ENCODE results near the gene UMOD.
"Not testable (repeated sequence)": the region's sequence is repeated elsewhere in the genome, so short reads cannot be mapped to it uniquely, and the experiment has no call there.

Gene UMOD

GRCh38 chr16:20322696-20323095 lies 29.8 kb downstream of the UMOD start:
- peaks cover 51% of the 10 kb centered on the region; the same call in 1 of the 2 replicates for H3K27me3 ChIP-seq (ENCODE audit: low read depth, low read length)
- no peaks in the 10 kb centered on the region for H4K20me1 ChIP-seq (ENCODE audit: insufficient read depth, low read length)
- TF ChIP-seq EZH2phosphoT487 (IDR thresholded peaks at IDR 0.05; ENCODE audit: low read depth), result no peak
- TF ChIP-seq, protein P1, sequence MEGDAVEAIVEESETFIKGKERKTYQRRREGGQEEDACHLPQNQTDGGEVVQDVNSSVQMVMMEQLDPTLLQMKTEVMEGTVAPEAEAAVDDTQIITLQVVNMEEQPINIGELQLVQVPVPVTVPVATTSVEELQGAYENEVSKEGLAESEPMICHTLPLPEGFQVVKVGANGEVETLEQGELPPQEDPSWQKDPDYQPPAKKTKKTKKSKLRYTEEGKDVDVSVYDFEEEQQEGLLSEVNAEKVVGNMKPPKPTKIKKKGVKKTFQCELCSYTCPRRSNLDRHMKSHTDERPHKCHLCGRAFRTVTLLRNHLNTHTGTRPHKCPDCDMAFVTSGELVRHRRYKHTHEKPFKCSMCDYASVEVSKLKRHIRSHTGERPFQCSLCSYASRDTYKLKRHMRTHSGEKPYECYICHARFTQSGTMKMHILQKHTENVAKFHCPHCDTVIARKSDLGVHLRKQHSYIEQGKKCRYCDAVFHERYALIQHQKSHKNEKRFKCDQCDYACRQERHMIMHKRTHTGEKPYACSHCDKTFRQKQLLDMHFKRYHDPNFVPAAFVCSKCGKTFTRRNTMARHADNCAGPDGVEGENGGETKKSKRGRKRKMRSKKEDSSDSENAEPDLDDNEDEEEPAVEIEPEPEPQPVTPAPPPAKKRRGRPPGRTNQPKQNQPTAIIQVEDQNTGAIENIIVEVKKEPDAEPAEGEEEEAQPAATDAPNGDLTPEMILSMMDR (IDR thresholded peaks at IDR 0.05; ENCODE audit: low read depth, low read length), result no peak
- H3K9me3 ChIP-seq (ENCODE audit: insufficient read depth, low read length), result no peaks in the 10 kb centered on the region
- H3K4me2 ChIP-seq (ENCODE audit: low read length), result no peak overlapping the region
- H3K79me2 ChIP-seq (ENCODE audit: low read length), result no peaks in the 10 kb centered on the region
- H2AFZ ChIP-seq (ENCODE audit: low read depth, low read length), result no peak overlapping the region
- H3K27ac ChIP-seq (ENCODE audit: low read length), result no peak overlapping the region
- no peak overlapping the region for H3K4me3 ChIP-seq (ENCODE audit: low read length)
- H3K4me1 ChIP-seq (ENCODE audit: low read length), result no peaks in the 10 kb centered on the region
- no peak overlapping the region for H3K9ac ChIP-seq (ENCODE audit: low read length)
- no peaks in the 10 kb centered on the region for H3K36me3 ChIP-seq (replicated peaks; ENCODE audit: low read depth, low read length)

DNA sequence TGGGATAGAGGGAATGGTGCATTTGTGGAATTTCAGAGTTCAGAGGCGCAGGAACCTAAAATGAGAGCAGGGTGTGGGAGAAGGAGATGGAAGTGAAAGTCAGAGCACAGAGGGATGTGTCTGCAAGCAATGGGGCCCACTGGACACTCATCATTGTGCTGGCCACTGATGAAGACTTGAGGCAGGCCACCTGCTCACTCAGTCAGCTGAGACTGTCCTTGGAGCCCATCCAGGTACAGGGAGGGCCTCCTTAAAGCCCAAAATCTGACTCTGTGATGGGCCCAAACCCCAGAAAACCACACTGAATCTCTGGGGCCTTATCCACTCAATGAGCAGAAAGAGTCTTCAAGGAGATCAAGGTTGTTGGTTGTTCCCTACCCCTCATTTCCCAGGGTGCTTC lies 30.8 kb downstream of the UMOD start:
- TF ChIP-seq, protein P1 (IDR thresholded peaks at IDR 0.05; ENCODE audit: low read depth, low read length), result no peak

GRCh38 chr16:20321051-20321450 lies 31.5 kb downstream of the UMOD start:
- H3K9ac ChIP-seq (ENCODE audit: low read length); H3K4me2 ChIP-seq (ENCODE audit: low read length); H4K20me1 ChIP-seq (ENCODE audit: insufficient read depth, low read length); H3K4me3 ChIP-seq (ENCODE audit: low read length); H3K36me3 ChIP-seq (replicated peaks; ENCODE audit: low read depth, low read length); H3K4me1 ChIP-seq (ENCODE audit: low read length); H2AFZ ChIP-seq (ENCODE audit: low read depth, low read length); H3K27ac ChIP-seq (ENCODE audit: low read length); H3K9me3 ChIP-seq (ENCODE audit: insufficient read depth, low read length); H3K79me2 ChIP-seq (ENCODE audit: low read length): not testable (repeated sequence)
- peaks cover 51% of the 10 kb centered on the region; the same call in 1 of the 2 replicates for H3K27me3 ChIP-seq (ENCODE audit: low read depth, low read length)

More for the DNA sequence above, 30.8 kb downstream of the UMOD start:
- Histone ChIP-seq H4K20me1 (ENCODE audit: insufficient read depth, low read length) (no peaks in the 10 kb centered on the region), H3K4me2 (ENCODE audit: low read length) (no peak overlapping the region), H3K36me3 (replicated peaks; ENCODE audit: low read depth, low read length) (no peaks in the 10 kb centered on the region), H3K27me3 (ENCODE audit: low read depth, low read length) (peaks cover 51% of the 10 kb centered on the region; the same call in 1 of the 2 replicates), H3K4me3 (ENCODE audit: low read length) (no peak overlapping the region), H3K9ac (ENCODE audit: low read length) (no peak overlapping the region), H3K27ac (ENCODE audit: low read length) (no peak overlapping the region), H3K9me3 (ENCODE audit: insufficient read depth, low read length) (no peaks in the 10 kb centered on the region), H3K4me1 (ENCODE audit: low read length) (no peaks in the 10 kb centered on the region), H3K79me2 (ENCODE audit: low read length) (no peaks in the 10 kb centered on the region), H2AFZ (ENCODE audit: low read depth, low read length) (no peak overlapping the region)

DNA sequence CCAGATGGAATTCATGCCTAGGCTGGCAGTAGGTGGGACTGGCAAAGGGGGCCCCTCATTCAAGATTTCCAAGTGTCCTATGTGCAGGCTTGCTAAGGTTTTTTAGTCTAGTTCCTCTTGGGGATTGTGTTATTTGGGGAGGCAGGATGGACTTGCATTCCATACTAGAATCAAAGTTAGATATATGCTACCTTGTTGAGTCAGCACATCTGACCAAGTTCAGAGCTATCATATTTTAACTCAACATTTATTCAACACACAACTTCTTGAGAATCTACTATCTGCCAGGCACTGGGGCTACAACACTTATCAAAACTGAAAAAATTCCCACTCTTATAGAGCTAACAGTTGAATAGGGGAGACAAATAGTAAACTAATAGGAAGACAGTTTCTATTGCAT lies 31.9 kb downstream of the UMOD start:
- H4K20me1 ChIP-seq (ENCODE audit: insufficient read depth, low read length), result no peaks in the 10 kb centered on the region
- no peak overlapping the region for H3K9ac ChIP-seq (ENCODE audit: low read length)
- no peak overlapping the region for H3K27ac ChIP-seq (ENCODE audit: low read length)
- no peak overlapping the region for H3K4me2 ChIP-seq (ENCODE audit: low read length)
- no peaks in the 10 kb centered on the region for H3K79me2 ChIP-seq (ENCODE audit: low read length)
- H3K4me1 ChIP-seq (ENCODE audit: low read length), result no peaks in the 10 kb centered on the region
- H2AFZ ChIP-seq (ENCODE audit: low read depth, low read length), result no peak overlapping the region
- TF ChIP-seq EZH2phosphoT487 (IDR thresholded peaks at IDR 0.05; ENCODE audit: low read depth), result no peak
- TF ChIP-seq, protein P1 (IDR thresholded peaks at IDR 0.05; ENCODE audit: low read depth, low read length), result no peak
- H3K9me3 ChIP-seq (ENCODE audit: insufficient read depth, low read length), result no peaks in the 10 kb centered on the region
- H3K4me3 ChIP-seq (ENCODE audit: low read length), result no peak overlapping the region
- H3K27me3 ChIP-seq (ENCODE audit: low read depth, low read length), result peaks cover 50% of the 10 kb centered on the region; the same call in 1 of the 2 replicates
- no peaks in the 10 kb centered on the region for H3K36me3 ChIP-seq (replicated peaks; ENCODE audit: low read depth, low read length)

DNA sequence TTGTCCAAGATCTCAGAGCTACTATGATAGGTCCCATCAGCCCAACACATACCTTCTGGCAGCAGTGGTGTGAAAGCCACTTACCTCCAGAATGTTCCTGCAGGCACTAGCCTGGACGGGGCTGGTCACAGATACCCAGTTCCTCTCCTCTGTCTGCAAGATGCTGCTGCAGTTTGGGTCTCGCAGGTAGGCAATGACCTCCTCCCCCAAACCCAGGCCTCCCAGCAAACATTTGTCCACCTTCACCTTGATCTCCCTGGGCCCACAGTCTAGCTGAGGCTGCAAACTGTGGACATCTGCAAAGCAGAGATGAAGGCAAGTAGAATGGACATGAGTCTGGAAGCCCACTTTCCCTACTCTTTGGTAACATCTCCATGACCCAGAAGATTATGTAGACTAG lies 32.3 kb downstream of the UMOD start:
- H3K4me3 ChIP-seq (ENCODE audit: low read length), result no peak overlapping the region
- H3K4me1 ChIP-seq (ENCODE audit: low read length), result no peaks in the 10 kb centered on the region
- H2AFZ ChIP-seq (ENCODE audit: low read depth, low read length), result no peak overlapping the region
- H3K9ac ChIP-seq (ENCODE audit: low read length), result no peak overlapping the region
- no peak for TF ChIP-seq EZH2phosphoT487 (IDR thresholded peaks at IDR 0.05; ENCODE audit: low read depth)
- TF ChIP-seq, protein P1 (IDR thresholded peaks at IDR 0.05; ENCODE audit: low read depth, low read length), result no peak
- H3K36me3 ChIP-seq (replicated peaks; ENCODE audit: low read depth, low read length), result no peaks in the 10 kb centered on the region
- no peaks in the 10 kb centered on the region for H3K9me3 ChIP-seq (ENCODE audit: insufficient read depth, low read length)
- no peak overlapping the region for H3K4me2 ChIP-seq (ENCODE audit: low read length)
- H3K27me3 ChIP-seq (ENCODE audit: low read depth, low read length), result peaks cover 46% of the 10 kb centered on the region; the same call in 1 of the 2 replicates
- H4K20me1 ChIP-seq (ENCODE audit: insufficient read depth, low read length), result no peaks in the 10 kb centered on the region
- no peaks in the 10 kb centered on the region for H3K79me2 ChIP-seq (ENCODE audit: low read length)
- H3K27ac ChIP-seq (ENCODE audit: low read length), result no peak overlapping the region
